Mammary epithelial cell (primary cell): ENCODE measurements around the gene ATP1B4.

Experiments
- CTCF ChIP-seq, 2 donors: IDR thresholded peaks in 1 of 2; conservative IDR thresholded peaks in 1 of 2; 2 replicates each; pipeline ENCODE4 v1.5.1; 2011 to 2012; ENCODE audit warnings: inconsistent platforms in 2 of 2, low read length in 2 of 2, mild to moderate bottlenecking in 2 of 2, control low read depth in 1 of 2, low read depth in 1 of 2; ENCODE audit not compliant: insufficient read depth in 1 of 2; ENCODE audit errors: extremely low read depth in 1 of 2
- EZH2 ChIP-seq: IDR thresholded peaks from 2 replicates; pipeline ENCODE4 v1.6.1; 2012; ENCODE audit warnings: low read length, inconsistent platforms, borderline replicate concordance

DNA sequence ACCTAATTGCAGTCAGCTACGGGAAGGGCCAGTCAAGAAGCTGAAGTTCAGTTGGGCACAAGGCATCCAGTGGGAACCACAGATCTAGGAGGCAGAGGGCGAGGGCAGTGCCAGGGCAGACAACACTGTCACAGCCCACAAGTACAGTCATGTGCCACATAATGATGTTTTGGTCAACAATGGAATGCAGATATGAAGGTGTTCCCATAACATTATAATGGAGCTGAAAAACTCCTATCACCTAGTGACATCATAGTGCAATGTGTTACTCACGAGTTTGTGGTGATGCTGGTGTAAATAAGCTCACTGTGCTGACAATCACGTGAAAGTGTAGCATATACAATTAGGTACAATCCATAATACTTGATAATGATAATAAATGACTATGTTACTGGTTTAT is 46.1 kb upstream of the ATP1B4 start:
- no peak for TF ChIP-seq CTCF (conservative IDR thresholded peaks at IDR 0.05 in 1 of 2, IDR thresholded peaks at IDR 0.05 in 1 of 2; ENCODE audit: extremely low read depth in 1 of 2, insufficient read depth in 1 of 2, low read depth in 1 of 2, low read length in 2 of 2)
- no peak for TF ChIP-seq EZH2
